Hepatocyte (in vitro differentiated cells): Measurements from ENCODE around the gene NUP62CL.

ENCODE experiments used
- CTCF ChIP-seq: fragments of 200-600 bp; sonication (generic); IDR thresholded peaks from 2 replicates; pipeline ENCODE4 v1.5.1; 2016; ENCODE audit warnings: antibody characterized with exemption, mild to moderate bottlenecking; ENCODE audit not compliant: poor library complexity
- EZH2 ChIP-seq: fragments of 200-600 bp; sonication (generic); IDR thresholded peaks from 2 replicates; pipeline ENCODE4 v1.6.1; 2016; ENCODE audit warnings: antibody characterized with exemption, mild to moderate bottlenecking, borderline replicate concordance

DNA sequence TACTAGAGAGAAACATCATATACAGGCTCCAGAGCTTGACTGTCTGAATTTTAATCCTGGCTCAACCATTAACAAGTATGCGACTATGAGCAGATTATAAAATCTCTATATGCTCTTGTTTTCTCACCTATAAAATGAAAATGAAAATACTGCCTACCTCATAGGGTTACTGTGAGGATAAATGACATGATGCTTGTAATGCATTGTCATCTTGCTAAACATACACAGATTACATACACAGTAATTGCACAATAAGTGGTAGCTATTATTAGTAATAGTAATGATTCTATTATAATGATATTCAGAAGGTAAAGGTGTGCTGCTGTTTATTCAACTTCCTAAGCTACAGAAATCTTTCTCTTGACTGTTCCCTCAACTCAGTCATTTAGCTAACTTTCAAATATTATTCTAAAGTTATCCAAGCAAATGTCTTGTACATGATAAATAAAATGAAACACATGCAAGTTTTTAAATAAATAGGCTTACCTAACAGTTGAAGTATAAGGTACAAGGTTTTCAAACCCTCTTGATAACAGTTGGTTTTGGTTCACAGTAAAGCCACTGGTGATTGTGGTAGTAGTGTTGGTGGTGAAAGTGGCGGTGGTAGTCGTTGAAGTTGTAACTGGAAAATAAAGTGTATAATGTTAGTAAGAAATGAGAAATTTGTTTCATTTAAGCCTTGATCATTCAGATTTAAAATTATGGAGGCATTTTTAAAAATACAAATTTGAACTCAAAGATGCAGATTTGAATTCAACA is 38.9 kb downstream of the NUP62CL start:
- no peak for TF ChIP-seq CTCF
- no peak for TF ChIP-seq EZH2
